H9 (cell line): ENCODE measurements around the gene UTP25. TPM values are rescaled to one million over a fixed set of nuclear protein-coding genes. Genes with fewer than 3 reads are reported as not detected.

Experiments used
- DNase-seq: peaks from one replicate; pipeline ENCODE4 v3.0.0-alpha.2; 2017
- H2AFZ ChIP-seq: one replicate; pipeline ENCODE4 v1.6.1; 2013; ENCODE audit warnings: mild to moderate bottlenecking, low read length, control low read depth, moderate library complexity
- H2AK5ac ChIP-seq: 2 replicates; pipeline ENCODE4 v1.6.1; 2013; ENCODE audit warnings: low read length, control low read depth, mixed read lengths; ENCODE audit not compliant: insufficient read length
- H2BK120ac ChIP-seq: one replicate; pipeline ENCODE4 v1.6.1; 2013; ENCODE audit warnings: low read depth, mild to moderate bottlenecking, low read length, control low read depth, inconsistent platforms; ENCODE audit not compliant: poor library complexity, severe bottlenecking
- H2BK12ac ChIP-seq: 2 replicates; pipeline ENCODE4 v1.6.1; 2013; ENCODE audit warnings: low read length, control low read depth, mixed read lengths, low read depth; ENCODE audit not compliant: insufficient read length
- H2BK15ac ChIP-seq: 2 replicates; pipeline ENCODE4 v1.6.1; 2013; ENCODE audit warnings: low read depth, low read length, control low read depth
- H2BK20ac ChIP-seq: one replicate; pipeline ENCODE4 v1.6.1; 2013; ENCODE audit warnings: low read depth, mild to moderate bottlenecking, low read length, control low read depth, inconsistent platforms; ENCODE audit not compliant: poor library complexity, severe bottlenecking
- H2BK5ac ChIP-seq: 2 replicates; pipeline ENCODE4 v1.6.1; 2013; ENCODE audit warnings: low read length, control low read depth, mixed read lengths; ENCODE audit not compliant: insufficient read length
- H3K14ac ChIP-seq: 2 replicates; pipeline ENCODE4 v1.6.1; 2013; ENCODE audit warnings: low read length, control low read depth; ENCODE audit not compliant: insufficient read depth
- H3K18ac ChIP-seq: 2 replicates; pipeline ENCODE4 v1.6.1; 2013; ENCODE audit warnings: low read depth, mild to moderate bottlenecking, mixed read lengths, low read length, control low read depth; ENCODE audit not compliant: insufficient read length
- H3K23ac ChIP-seq: 2 replicates; pipeline ENCODE4 v1.6.1; 2013; ENCODE audit warnings: low read length, control low read depth, mixed read lengths, low read depth; ENCODE audit not compliant: insufficient read length
- H3K23me2 ChIP-seq: 2 replicates; pipeline ENCODE4 v1.6.1; 2013; ENCODE audit warnings: low read depth, mild to moderate bottlenecking, mixed read lengths, low read length, control low read depth; ENCODE audit not compliant: insufficient read length, poor library complexity, severe bottlenecking
- H3K27ac ChIP-seq: 2 replicates; pipeline ENCODE4 v1.5.1; 2013; ENCODE audit warnings: low read length, control low read depth, mixed read lengths, low read depth; ENCODE audit not compliant: insufficient read length
- H3K27me3 ChIP-seq: 2 replicates; pipeline ENCODE4 v1.6.1; 2013; ENCODE audit warnings: low read length, control low read depth, inconsistent platforms; ENCODE audit not compliant: insufficient read depth
- H3K4ac ChIP-seq: 2 replicates; pipeline ENCODE4 v1.6.1; 2013; ENCODE audit warnings: low read depth, mild to moderate bottlenecking, control low read depth, inconsistent platforms, low read length, moderate library complexity
- H3K4me1 ChIP-seq: 2 replicates; pipeline ENCODE4 v1.6.1; 2013; ENCODE audit warnings: low read length, control low read depth, inconsistent platforms; ENCODE audit not compliant: insufficient read depth
- H3K4me2 ChIP-seq: 2 replicates; pipeline ENCODE4 v1.6.1; 2013; ENCODE audit warnings: low read length, control low read depth, mixed read lengths; ENCODE audit not compliant: insufficient read length, insufficient read depth
- H3K56ac ChIP-seq: 2 replicates; pipeline ENCODE4 v1.6.1; 2013; ENCODE audit warnings: low read depth, mild to moderate bottlenecking, mixed read lengths, low read length, control low read depth; ENCODE audit not compliant: insufficient read length
- H3K79me1 ChIP-seq: 2 replicates; pipeline ENCODE4 v1.6.1; 2013; ENCODE audit warnings: low read depth, mild to moderate bottlenecking, moderate library complexity, low read length, control low read depth, inconsistent platforms; ENCODE audit not compliant: insufficient read depth, poor library complexity, severe bottlenecking
- H3K79me2 ChIP-seq: 2 replicates; pipeline ENCODE4 v1.6.1; 2013; ENCODE audit warnings: low read length, control low read depth, inconsistent platforms; ENCODE audit not compliant: insufficient read depth
- H3K9ac ChIP-seq: 2 replicates; pipeline ENCODE4 v1.6.1; 2013; ENCODE audit warnings: low read length, control low read depth, mixed read lengths; ENCODE audit not compliant: insufficient read length; ENCODE audit errors: extremely low read depth
- H3K9me3 ChIP-seq: one replicate; pipeline ENCODE4 v1.6.1; 2013; ENCODE audit warnings: low read depth, low read length, inconsistent platforms; ENCODE audit not compliant: control insufficient read depth
- H3T11ph ChIP-seq: one replicate; pipeline ENCODE4 v1.6.1; 2013; ENCODE audit warnings: mild to moderate bottlenecking, low read length, control low read depth, inconsistent platforms
- H4K20me1 ChIP-seq: one replicate; pipeline ENCODE4 v1.6.1; 2013; ENCODE audit not compliant: control insufficient read depth, insufficient read length, insufficient read depth
- H4K5ac ChIP-seq: 2 replicates; pipeline ENCODE4 v1.6.1; 2013; ENCODE audit warnings: low read depth, mild to moderate bottlenecking, mixed read lengths, low read length, control low read depth; ENCODE audit not compliant: insufficient read length
- H4K8ac ChIP-seq: replicated peaks from 2 replicates; pipeline ENCODE4 v1.6.1; 2013; ENCODE audit warnings: low read length, control low read depth, mixed read lengths, low read depth; ENCODE audit not compliant: insufficient read length
- H4K91ac ChIP-seq: 2 replicates; pipeline ENCODE4 v1.6.1; 2013; ENCODE audit warnings: low read depth, mild to moderate bottlenecking, moderate library complexity, mixed read lengths, low read length, control low read depth; ENCODE audit not compliant: insufficient read length
- H3K27ac Mint-ChIP-seq, 3 experiments: 2 replicates in 2 of 3; 3 replicates in 1 of 3; pipeline ENCODE4 v1.8.0; 2020 to 2021; ENCODE audit warnings: mixed read lengths in 3 of 3, mild to moderate bottlenecking in 1 of 3, moderate library complexity in 1 of 3
- H3K27me3 Mint-ChIP-seq: 2 replicates; pipeline ENCODE4 v1.8.0; 2021; ENCODE audit warnings: low read depth, mild to moderate bottlenecking, moderate library complexity, mixed read lengths
- H3K36me3 Mint-ChIP-seq, 3 experiments: 2 replicates in 2 of 3; 3 replicates in 1 of 3; pipeline ENCODE4 v1.8.0; 2020 to 2021; ENCODE audit warnings: low read depth in 3 of 3, mixed read lengths in 3 of 3; ENCODE audit not compliant: insufficient read depth in 1 of 3
- H3K4me1 Mint-ChIP-seq, 2 experiments: 2 replicates each; pipeline ENCODE4 v1.8.0; 2020; ENCODE audit warnings: mixed read lengths in 2 of 2
- H3K4me3 Mint-ChIP-seq, 2 experiments: 2 replicates in 1 of 2; 3 replicates in 1 of 2; pipeline ENCODE4 v1.8.0; 2020 to 2021; ENCODE audit warnings: mild to moderate bottlenecking in 2 of 2, mixed read lengths in 2 of 2, moderate library complexity in 1 of 2
- H3K9me3 Mint-ChIP-seq, 2 experiments: 2 replicates in 1 of 2; 3 replicates in 1 of 2; pipeline ENCODE4 v1.8.0; 2020; ENCODE audit warnings: mild to moderate bottlenecking in 2 of 2, mixed read lengths in 2 of 2, moderate library complexity in 1 of 2
- WGBS: extraction: QIAGEN DNeasy Blood & Tissue Kit; methylation state at CpG from one replicate; pipeline ENCODE4 v1.1.7; 2013; ENCODE audit warnings: missing lambda C conversion rate, low lambda C conversion rate, mixed read lengths; ENCODE audit not compliant: insufficient read length; ENCODE audit errors: extremely low coverage; 5-methylcytosine and 5-hydroxymethylcytosine counted together
- total RNA-seq: library from RNA; stranded (reverse); gene quantifications from 2 replicates; pipeline ENCODE4 v1.2.1, GENCODE V29; 2021
- TF ChIP-seq, protein P1 (sequence below): fragments of 200-600 bp; sonication (generic); conservative IDR thresholded peaks from 3 replicates; pipeline ENCODE4 v1.8.0; 2021; ENCODE audit warnings: antibody characterized with exemption, mild to moderate bottlenecking

The UTP25 gene
- total RNA-seq, 1 experiment from 2014 or later = 12.9 TPM

DNA sequence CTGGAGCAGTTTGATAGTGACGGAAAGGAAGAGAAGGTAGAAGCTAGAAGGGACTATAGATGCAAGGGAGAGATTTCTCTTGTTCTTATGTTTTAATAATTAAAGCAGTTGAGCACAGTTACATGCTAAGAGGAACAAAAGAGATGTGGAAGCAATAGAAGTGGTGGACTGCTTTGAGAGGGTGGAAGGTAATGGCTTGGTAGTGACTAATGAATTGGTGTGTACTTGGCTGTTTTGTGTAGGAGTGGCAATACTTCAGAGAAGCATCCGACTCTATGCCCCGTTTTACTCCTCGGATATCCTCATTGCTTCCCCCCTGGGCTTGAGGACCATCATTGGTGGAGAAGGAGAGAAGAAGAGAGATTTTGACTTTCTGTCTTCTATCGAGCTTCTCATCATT is 12.8 kb downstream of the UTP25 start:
- Histone ChIP-seq H3K14ac (no peak overlapping the region), H2BK15ac (no peak overlapping the region), H2AFZ (no peak overlapping the region), H3K79me1 (no peaks in the 10 kb centered on the region), H3K18ac (no peak overlapping the region), H3K4me1 (no peaks in the 10 kb centered on the region), H2BK12ac (no peak overlapping the region), H3K9me3 (no peaks in the 10 kb centered on the region), H4K20me1 (no peaks in the 10 kb centered on the region), H3K23me2 (no peaks in the 10 kb centered on the region), H2AK5ac (no peak overlapping the region), H3K9ac (no peak overlapping the region), H3K79me2 (no peaks in the 10 kb centered on the region), H3K27ac (no peak overlapping the region), H4K91ac (no peak overlapping the region), H3K27me3 (no peaks in the 10 kb centered on the region), H3K4me2 (no peak overlapping the region), H3T11ph (no peak overlapping the region), H3K23ac (no peak overlapping the region), H3K4ac (no peak overlapping the region), H2BK120ac (no peak overlapping the region), H2BK20ac (no peak overlapping the region), H4K5ac (no peak overlapping the region), H2BK5ac (no peak overlapping the region), H3K56ac (no peak overlapping the region), H4K8ac (no peak overlapping the region)
- no peaks in the 10 kb centered on the region for H3K27me3 Mint-ChIP-seq
- H3K9me3 Mint-ChIP-seq = no peaks in the 10 kb centered on the region
- no peak overlapping the region for H3K4me3 Mint-ChIP-seq
- H3K4me1 Mint-ChIP-seq = no peaks in the 10 kb centered on the region
- 100% methylated on average over 1 of the region's 5 CpGs for WGBS
- TF ChIP-seq, protein P1, sequence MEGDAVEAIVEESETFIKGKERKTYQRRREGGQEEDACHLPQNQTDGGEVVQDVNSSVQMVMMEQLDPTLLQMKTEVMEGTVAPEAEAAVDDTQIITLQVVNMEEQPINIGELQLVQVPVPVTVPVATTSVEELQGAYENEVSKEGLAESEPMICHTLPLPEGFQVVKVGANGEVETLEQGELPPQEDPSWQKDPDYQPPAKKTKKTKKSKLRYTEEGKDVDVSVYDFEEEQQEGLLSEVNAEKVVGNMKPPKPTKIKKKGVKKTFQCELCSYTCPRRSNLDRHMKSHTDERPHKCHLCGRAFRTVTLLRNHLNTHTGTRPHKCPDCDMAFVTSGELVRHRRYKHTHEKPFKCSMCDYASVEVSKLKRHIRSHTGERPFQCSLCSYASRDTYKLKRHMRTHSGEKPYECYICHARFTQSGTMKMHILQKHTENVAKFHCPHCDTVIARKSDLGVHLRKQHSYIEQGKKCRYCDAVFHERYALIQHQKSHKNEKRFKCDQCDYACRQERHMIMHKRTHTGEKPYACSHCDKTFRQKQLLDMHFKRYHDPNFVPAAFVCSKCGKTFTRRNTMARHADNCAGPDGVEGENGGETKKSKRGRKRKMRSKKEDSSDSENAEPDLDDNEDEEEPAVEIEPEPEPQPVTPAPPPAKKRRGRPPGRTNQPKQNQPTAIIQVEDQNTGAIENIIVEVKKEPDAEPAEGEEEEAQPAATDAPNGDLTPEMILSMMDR = no peak
- no peak for DNase-seq
- H3K27ac Mint-ChIP-seq = no peak overlapping the region
- peaks cover 18 to 93% (median 68%) of the 10 kb centered on the region in 3 experiments; a peak in 6 of 7 replicates for H3K36me3 Mint-ChIP-seq
